H1 (cell line): ENCODE results near the gene ZSCAN20. TPM values are rescaled to one million over a fixed set of nuclear protein-coding genes. Genes with fewer than 3 reads are reported as not detected.

Experiments
- CTCF ChIA-PET: fragments of 300-600 bp; sonication (Branson Sonifier 250); formaldehyde crosslinking; loops from one replicate; lab custom pipeline; 2021; ENCODE audit not compliant: partially characterized antibody; lab: Charles Lee
- POLR2A ChIA-PET: fragments of 300-600 bp; sonication (Branson Sonifier 250); formaldehyde crosslinking; loops from one replicate; lab custom pipeline; 2021; ENCODE audit warnings: inconsistent platforms; ENCODE audit not compliant: partially characterized antibody; lab: Charles Lee
- DNase-seq, 2 experiments: peaks; one replicate each; pipeline versions ENCODE4 v3.0.0 to v3.0.0-alpha.2; 2010 to 2022; ENCODE audit warnings: low spot score in 2 of 2, low read depth in 1 of 2, mixed read lengths in 1 of 2
- FAIRE-seq: peaks from 2 replicates; lab custom pipeline; 2011; peaks lifted over from hg19 to GRCh38; lab: Jason Lieb, UNC
- H2AFZ ChIP-seq: 2 replicates; pipeline ENCODE4 v1.8.1; 2012; ENCODE audit warnings: low read length, inconsistent platforms
- H2AK5ac ChIP-seq: 2 replicates; pipeline ENCODE4 v1.6.1; 2013; ENCODE audit warnings: low read depth, low read length
- H2BK120ac ChIP-seq: replicated peaks from 2 replicates; pipeline ENCODE3; 2013; ENCODE audit warnings: low read depth, low read length, inconsistent platforms
- H2BK12ac ChIP-seq: 2 replicates; pipeline ENCODE4 v1.6.1; 2013; ENCODE audit warnings: low read depth, low read length
- H2BK15ac ChIP-seq: 2 replicates; pipeline ENCODE4 v1.6.1; 2013; ENCODE audit warnings: low read length
- H2BK20ac ChIP-seq: 2 replicates; pipeline ENCODE4 v1.6.1; 2013; ENCODE audit warnings: low read length
- H2BK5ac ChIP-seq: 2 replicates; pipeline ENCODE4 v1.6.1; 2013; ENCODE audit warnings: low read depth, low read length
- H3K14ac ChIP-seq: 2 replicates; pipeline ENCODE4 v1.6.1; 2013; ENCODE audit warnings: inconsistent platforms; ENCODE audit not compliant: insufficient read length
- H3K18ac ChIP-seq: 2 replicates; pipeline ENCODE4 v1.6.1; 2013; ENCODE audit warnings: low read length; ENCODE audit errors: extremely low read depth
- H3K23ac ChIP-seq: 2 replicates; pipeline ENCODE4 v1.6.1; 2013; ENCODE audit warnings: inconsistent platforms; ENCODE audit not compliant: insufficient read length
- H3K23me2 ChIP-seq: 2 replicates; pipeline ENCODE4 v1.6.1; 2013; ENCODE audit warnings: low read depth, low read length
- H3K27ac ChIP-seq: 2 replicates; pipeline ENCODE4 v1.6.1; 2011; ENCODE audit warnings: low read depth, low read length, inconsistent platforms
- H3K27me3 ChIP-seq, 4 experiments: replicated peaks in 1 of 4; 1 replicate in 1 of 4; 2 replicates in 3 of 4; pipeline versions ENCODE4 v1.6.1 to v1.8.1; 2011 to 2013; ENCODE audit warnings: low read length in 3 of 4, mild to moderate bottlenecking in 3 of 4, inconsistent platforms in 2 of 4, mixed read lengths in 2 of 4, moderate library complexity in 1 of 4; ENCODE audit not compliant: control insufficient read depth in 3 of 4, insufficient read depth in 3 of 4; ENCODE audit errors: extremely low read depth in 1 of 4
- H3K36me3 ChIP-seq, 4 experiments: 2 replicates each; pipeline versions ENCODE4 v1.6.1 to v1.8.1; 2011 to 2013; ENCODE audit warnings: mild to moderate bottlenecking in 4 of 4, low read length in 3 of 4, moderate library complexity in 2 of 4, control low read depth in 1 of 4, inconsistent platforms in 1 of 4; ENCODE audit not compliant: insufficient read depth in 4 of 4, control insufficient read depth in 2 of 4
- H3K4ac ChIP-seq: replicated peaks from 2 replicates; pipeline ENCODE3; 2013; ENCODE audit warnings: low read length, low read depth, mixed read lengths, inconsistent platforms; ENCODE audit not compliant: insufficient read length
- H3K4me1 ChIP-seq, 4 experiments: replicated peaks in 1 of 4; 1 replicate in 1 of 4; 2 replicates in 3 of 4; pipeline versions ENCODE4 v1.6.1 to v1.8.1; 2011 to 2013; ENCODE audit warnings: low read length in 3 of 4, inconsistent platforms in 2 of 4, mixed read lengths in 1 of 4; ENCODE audit not compliant: insufficient read depth in 4 of 4, control insufficient read depth in 3 of 4
- H3K4me2 ChIP-seq, 2 experiments: 2 replicates each; pipeline versions ENCODE4 v1.6.1 to v1.8.1; 2011 to 2013; ENCODE audit warnings: low read depth in 2 of 2, low read length in 2 of 2, control low read depth in 1 of 2, inconsistent platforms in 1 of 2, mild to moderate bottlenecking in 1 of 2; ENCODE audit not compliant: insufficient read depth in 1 of 2
- H3K4me3 ChIP-seq, 4 experiments: fragments of 200-600, 300-600 bp in 1 of 4; sonication (generic), shearing (Covaris generic), sonication (Bioruptor Twin) in 1 of 4; 2 replicates each; pipeline versions ENCODE4 v1.5.1 to v1.8.1; 2011 to 2016; ENCODE audit warnings: low read length in 4 of 4, low read depth in 3 of 4, control low read depth in 2 of 4, inconsistent platforms in 2 of 4, mild to moderate bottlenecking in 2 of 4, mixed read lengths in 1 of 4, moderate library complexity in 1 of 4; ENCODE audit not compliant: insufficient read depth in 2 of 4; ENCODE audit errors: extremely low read depth in 1 of 4
- H3K56ac ChIP-seq: replicated peaks from 2 replicates; pipeline ENCODE3; 2013; ENCODE audit warnings: low read depth, mild to moderate bottlenecking, mixed read lengths, low read length, inconsistent platforms; ENCODE audit not compliant: insufficient read length
- H3K79me1 ChIP-seq: 2 replicates; pipeline ENCODE4 v1.6.1; 2013; ENCODE audit warnings: low read depth, low read length, control low read depth
- H3K79me2 ChIP-seq, 2 experiments: 2 replicates each; pipeline versions ENCODE4 v1.6.1 to v1.8.1; 2012 to 2013; ENCODE audit warnings: low read length in 2 of 2, mild to moderate bottlenecking in 2 of 2, inconsistent platforms in 1 of 2; ENCODE audit not compliant: insufficient read depth in 2 of 2, control insufficient read depth in 1 of 2
- H3K9ac ChIP-seq, 4 experiments: replicated peaks in 1 of 4; 1 replicate in 1 of 4; 2 replicates in 3 of 4; pipeline versions ENCODE4 v1.6.1 to v1.8.1; 2011 to 2013; ENCODE audit warnings: low read depth in 3 of 4, low read length in 3 of 4, control low read depth in 2 of 4, mild to moderate bottlenecking in 2 of 4, moderate library complexity in 2 of 4, inconsistent platforms in 1 of 4; ENCODE audit errors: extremely low read depth in 1 of 4
- H3K9me3 ChIP-seq, 2 experiments: 2 replicates each; pipeline versions ENCODE4 v1.6.1 to v1.8.1; 2012 to 2013; ENCODE audit warnings: mild to moderate bottlenecking in 2 of 2, moderate library complexity in 2 of 2, control low read depth in 1 of 2, inconsistent platforms in 1 of 2, low read depth in 1 of 2, low read length in 1 of 2, mixed read lengths in 1 of 2; ENCODE audit not compliant: insufficient read depth in 2 of 2
- H4K20me1 ChIP-seq, 2 experiments: replicated peaks in 1 of 2; 2 replicates each; pipeline versions ENCODE3 to v1.8.1; 2011 to 2013; ENCODE audit warnings: inconsistent platforms in 2 of 2, low read length in 2 of 2, mild to moderate bottlenecking in 1 of 2; ENCODE audit not compliant: insufficient read depth in 2 of 2, control insufficient read depth in 1 of 2
- H4K5ac ChIP-seq: 2 replicates; pipeline ENCODE4 v1.6.1; 2013; ENCODE audit warnings: low read length, low read depth, mixed read lengths, inconsistent platforms; ENCODE audit not compliant: insufficient read length
- H4K8ac ChIP-seq: 2 replicates; pipeline ENCODE4 v1.8.0; 2013; ENCODE audit warnings: mild to moderate bottlenecking, moderate library complexity, low read length, inconsistent platforms; ENCODE audit not compliant: insufficient read depth; ENCODE audit errors: extremely low read depth
- H4K91ac ChIP-seq: replicated peaks from 2 replicates; pipeline ENCODE3; 2013; ENCODE audit warnings: low read length, mixed read lengths, inconsistent platforms; ENCODE audit not compliant: insufficient read length
- CBX5 ChIP-seq: fragments of 300-800, 300-1000 bp; sonication (generic); IDR thresholded peaks from 2 replicates; pipeline ENCODE4 v1.7.1; 2016; ENCODE audit warnings: antibody characterized with exemption, low read length, low read depth
- CTBP2 ChIP-seq: IDR thresholded peaks from 2 replicates; pipeline ENCODE4 v1.7.0; 2011; ENCODE audit warnings: borderline replicate concordance, mild to moderate bottlenecking, moderate library complexity, mixed read lengths, low read length; ENCODE audit not compliant: insufficient read depth, insufficient read length
- KDM1A ChIP-seq: fragments of 200-600, 300-600 bp; sonication (generic); IDR thresholded peaks from 2 replicates; pipeline ENCODE4 v1.7.1; 2016; ENCODE audit warnings: mild to moderate bottlenecking, low read length, borderline replicate concordance
- NRF1 ChIP-seq: IDR thresholded peaks from 2 replicates; pipeline ENCODE4 v1.6.1; 2011; ENCODE audit warnings: mild to moderate bottlenecking, low read depth, low read length, improper control_type of control experiment
- POLR2A ChIP-seq, 2 experiments: IDR thresholded peaks; 1 replicate in 1 of 2; 2 replicates in 1 of 2; pipeline ENCODE4 v1.6.1; 2011; ENCODE audit warnings: low read depth in 2 of 2, low read length in 2 of 2, mild to moderate bottlenecking in 2 of 2; ENCODE audit errors: control extremely low read depth in 1 of 2
- RFX5 ChIP-seq: IDR thresholded peaks from 2 replicates; pipeline ENCODE4 v1.6.1; 2011; ENCODE audit warnings: low read depth, low read length, improper control_type of control experiment, borderline replicate concordance
- SP2 ChIP-seq: IDR thresholded peaks from 2 replicates; pipeline ENCODE4 v1.6.1; 2012; ENCODE audit warnings: mild to moderate bottlenecking, low read length, inconsistent platforms
- WGBS, 2 experiments: shearing (Covaris generic) in 1 of 2; methylation state at CpG; one replicate each; pipeline versions ENCODE4 v1.1.6 to v1.1.7; 2013 to 2015; ENCODE audit warnings: low lambda C conversion rate in 2 of 2, mixed read lengths in 2 of 2, inconsistent platforms in 1 of 2, low coverage in 1 of 2, missing lambda C conversion rate in 1 of 2; ENCODE audit not compliant: insufficient replicate concordance in 2 of 2, insufficient coverage in 1 of 2, insufficient read length in 1 of 2; ENCODE audit errors: extremely low coverage in 1 of 2, missing lambda C conversion rate in 1 of 2; 5-methylcytosine and 5-hydroxymethylcytosine counted together
- polyA plus RNA-seq, 7 experiments: library from polyadenylated mRNA; depleted of rRNA in 3 of 7; stranded (reverse) in 5 of 7; unstranded in 2 of 7; fragments of >200 nt in 5 of 7; fragments of 200-250 nt in 2 of 7; gene quantifications; 1 replicate in 5 of 7; 2 replicates in 1 of 7; 4 replicates in 1 of 7; pipeline versions ENCODE4 v1.2.1 to v1.2.3, GENCODE V29; 2011 to 2013; ENCODE audit warnings: missing spikeins in 2 of 7, mixed read lengths in 2 of 7
- total RNA-seq: library from RNA; stranded (reverse); fragmentation: NEBNext Ultra II Directional; extraction: Animal tissue kit (Norgen Biotek cat#: 25700); gene quantifications from 2 replicates; pipeline ENCODE4 v1.2.1, GENCODE V29; 2021

The ZSCAN20 gene
- total and polyA plus RNA-seq, 2 of the 8 experiments (the other 6 are each of a cell fraction or from before 2014, with no cell fraction given): 0.70 to 3.4 TPM

GRCh38 chr1:33507661-33508060, 35.2 kb downstream of the ZSCAN20 start:
- Histone ChIP-seq H2AFZ (no peak overlapping the region), H3K4ac (no peak overlapping the region), H3K23me2 (no peaks in the 10 kb centered on the region), H3K4me2 (no peak overlapping the region), H4K20me1 (peaks cover 0 to 2% of the 10 kb centered on the region in 2 experiments), H3K4me1 (0 out of 7 replicates have a peak, but pooled peaks cover 0 to 1% (median 0%) of the 10 kb centered on the region in 4 experiments), H2BK120ac (no peak overlapping the region), H3K79me2 (no peaks in the 10 kb centered on the region), H3K56ac (no peak overlapping the region), H2BK20ac (no peak overlapping the region), H3K79me1 (no peaks in the 10 kb centered on the region), H3K9me3 (peaks cover 0 to 6% of the 10 kb centered on the region in 2 experiments; a peak in 2 of 4 replicates), H2BK5ac (no peak overlapping the region), H3K4me3 (no peak overlapping the region), H3K27me3 (no peaks in the 10 kb centered on the region), H3K36me3 (no peaks in the 10 kb centered on the region; a peak in 1 of 8 replicates), H3K23ac (no peak overlapping the region), H3K14ac (no peak overlapping the region), H2BK15ac (no peak overlapping the region), H3K9ac (no peak overlapping the region), H3K18ac (no peak overlapping the region), H2AK5ac (no peak overlapping the region), H2BK12ac (no peak overlapping the region), H3K27ac (no peak overlapping the region), H4K8ac (no peak overlapping the region), H4K91ac (no peak overlapping the region), H4K5ac (no peak overlapping the region)
- WGBS, 2 experiments: 82% methylated on average over 3 of the region's 3 CpGs; no CpG with 5 or more reads in 1 of the 2 experiments
- FAIRE-seq (no peak), DNase-seq (no peak)
- TF ChIP-seq RFX5 (no peak), KDM1A (no peak), SP2 (no peak), POLR2A (IDR thresholded peaks at IDR 0.05; ENCODE audit: control extremely low read depth in 1 of 2, low read depth in 2 of 2, low read length in 2 of 2) (no peak), NRF1 (no peak), CTBP2 (no peak), CBX5 (no peak)
- ChIA-PET POLR2A (no interaction called here), CTCF (no interaction called here)
